LNCaP clone FGC (cell line): ENCODE results near the gene ECT2L.
A peak's percentile ranks its signal among the peaks of the same experiment; 100 is the strongest.

ENCODE experiments used
- DNase-seq: peaks from one replicate; pipeline ENCODE4 v3.0.0-alpha.2; 2011; ENCODE audit warnings: low read depth
- H3K4me3 ChIP-seq: 2 replicates; pipeline ENCODE4 v1.5.1; 2011; ENCODE audit warnings: mild to moderate bottlenecking, low read depth, low read length, control low read depth
- TF ChIP-seq, protein P1 (sequence below): IDR thresholded peaks from 2 replicates; pipeline ENCODE4 v1.5.1; 2012; ENCODE audit warnings: mild to moderate bottlenecking; ENCODE audit not compliant: control insufficient read depth, insufficient read depth; ENCODE audit errors: extremely low read depth

ECT2L gene

DNA sequence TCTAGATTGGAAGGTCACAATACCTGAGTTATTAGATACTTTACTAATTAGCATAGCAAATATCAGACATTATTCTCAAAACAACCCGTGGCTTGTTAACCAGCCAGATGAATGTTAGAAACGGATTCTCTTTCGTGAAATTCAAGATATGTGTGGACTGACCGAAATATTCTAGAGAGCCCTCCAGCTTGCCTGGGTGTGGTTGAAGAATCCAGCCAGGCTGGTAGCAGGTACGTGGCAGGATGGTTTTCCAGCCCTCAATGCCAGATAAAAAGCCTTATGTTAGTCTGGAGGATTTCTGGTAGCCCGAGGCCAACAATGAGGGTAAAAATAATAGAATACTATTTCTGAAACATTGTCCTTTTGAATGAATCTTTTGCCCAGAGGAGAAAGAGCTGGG, 19.3 kb downstream of the ECT2L start:
- H3K4me3 ChIP-seq = no peak overlapping the region
- TF ChIP-seq, protein P1, sequence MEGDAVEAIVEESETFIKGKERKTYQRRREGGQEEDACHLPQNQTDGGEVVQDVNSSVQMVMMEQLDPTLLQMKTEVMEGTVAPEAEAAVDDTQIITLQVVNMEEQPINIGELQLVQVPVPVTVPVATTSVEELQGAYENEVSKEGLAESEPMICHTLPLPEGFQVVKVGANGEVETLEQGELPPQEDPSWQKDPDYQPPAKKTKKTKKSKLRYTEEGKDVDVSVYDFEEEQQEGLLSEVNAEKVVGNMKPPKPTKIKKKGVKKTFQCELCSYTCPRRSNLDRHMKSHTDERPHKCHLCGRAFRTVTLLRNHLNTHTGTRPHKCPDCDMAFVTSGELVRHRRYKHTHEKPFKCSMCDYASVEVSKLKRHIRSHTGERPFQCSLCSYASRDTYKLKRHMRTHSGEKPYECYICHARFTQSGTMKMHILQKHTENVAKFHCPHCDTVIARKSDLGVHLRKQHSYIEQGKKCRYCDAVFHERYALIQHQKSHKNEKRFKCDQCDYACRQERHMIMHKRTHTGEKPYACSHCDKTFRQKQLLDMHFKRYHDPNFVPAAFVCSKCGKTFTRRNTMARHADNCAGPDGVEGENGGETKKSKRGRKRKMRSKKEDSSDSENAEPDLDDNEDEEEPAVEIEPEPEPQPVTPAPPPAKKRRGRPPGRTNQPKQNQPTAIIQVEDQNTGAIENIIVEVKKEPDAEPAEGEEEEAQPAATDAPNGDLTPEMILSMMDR = no peak
- DNase-seq = no peak

DNA sequence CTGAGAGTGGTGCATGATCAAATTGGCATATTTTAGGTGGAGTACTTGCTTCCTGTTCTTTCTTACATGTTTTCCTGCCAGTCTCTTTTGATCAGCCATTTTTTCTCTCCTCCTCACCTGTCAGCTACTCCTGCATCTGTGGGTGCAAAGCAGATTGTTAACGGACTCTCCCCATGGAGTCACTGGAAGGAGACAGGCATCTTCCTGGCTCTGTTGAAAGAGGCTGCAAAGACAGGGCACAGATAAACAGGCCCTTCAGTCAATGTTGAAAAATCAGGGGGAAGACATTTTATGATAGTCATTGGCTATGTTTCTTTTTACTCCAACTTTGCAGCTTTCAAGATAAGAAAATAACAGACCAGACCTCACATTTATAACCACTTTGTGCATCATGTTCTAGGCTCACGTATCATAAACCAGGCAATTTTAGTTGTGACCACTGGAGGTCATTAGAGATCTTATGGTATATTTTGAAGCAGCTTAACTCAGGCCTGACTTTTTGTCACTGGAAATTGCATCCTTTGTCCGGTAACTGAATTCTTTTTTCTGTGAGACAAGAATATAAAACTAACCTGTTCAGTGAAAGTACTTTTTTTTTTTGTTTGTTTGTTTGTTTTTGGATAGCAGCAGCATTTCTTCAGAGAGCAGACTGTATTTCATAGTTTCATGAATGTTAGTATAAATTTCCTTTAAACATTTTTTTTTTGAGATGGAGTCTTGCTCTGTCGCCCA, 20.1 kb downstream of the ECT2L start:
- DNase-seq = peak; percentile 46
- TF ChIP-seq, protein P1 = peak; percentile 71
- H3K4me3 ChIP-seq = no peak overlapping the region

DNA sequence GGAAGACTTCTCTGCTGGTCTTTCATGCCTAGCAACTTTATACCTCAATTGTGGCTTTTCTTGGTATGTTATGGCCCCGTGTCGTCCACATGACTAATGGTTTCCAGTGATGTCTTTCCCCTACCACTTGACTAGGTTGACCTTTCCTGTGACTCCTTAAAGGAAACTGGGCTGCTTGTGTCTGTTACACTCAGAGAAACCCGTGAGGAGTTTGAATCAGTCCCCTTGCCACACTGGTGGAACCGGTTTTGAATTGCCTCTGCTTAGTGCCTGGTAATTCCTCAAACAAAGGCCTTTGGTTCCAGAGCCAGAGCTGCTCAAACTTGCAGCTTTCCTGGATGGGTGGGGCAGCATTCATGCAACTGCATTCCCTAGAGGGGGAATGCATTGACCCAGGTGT, 21.9 kb downstream of the ECT2L start:
- H3K4me3 ChIP-seq = no peak overlapping the region
- DNase-seq = peak; percentile 95
- TF ChIP-seq, protein P1 = no peak

DNA sequence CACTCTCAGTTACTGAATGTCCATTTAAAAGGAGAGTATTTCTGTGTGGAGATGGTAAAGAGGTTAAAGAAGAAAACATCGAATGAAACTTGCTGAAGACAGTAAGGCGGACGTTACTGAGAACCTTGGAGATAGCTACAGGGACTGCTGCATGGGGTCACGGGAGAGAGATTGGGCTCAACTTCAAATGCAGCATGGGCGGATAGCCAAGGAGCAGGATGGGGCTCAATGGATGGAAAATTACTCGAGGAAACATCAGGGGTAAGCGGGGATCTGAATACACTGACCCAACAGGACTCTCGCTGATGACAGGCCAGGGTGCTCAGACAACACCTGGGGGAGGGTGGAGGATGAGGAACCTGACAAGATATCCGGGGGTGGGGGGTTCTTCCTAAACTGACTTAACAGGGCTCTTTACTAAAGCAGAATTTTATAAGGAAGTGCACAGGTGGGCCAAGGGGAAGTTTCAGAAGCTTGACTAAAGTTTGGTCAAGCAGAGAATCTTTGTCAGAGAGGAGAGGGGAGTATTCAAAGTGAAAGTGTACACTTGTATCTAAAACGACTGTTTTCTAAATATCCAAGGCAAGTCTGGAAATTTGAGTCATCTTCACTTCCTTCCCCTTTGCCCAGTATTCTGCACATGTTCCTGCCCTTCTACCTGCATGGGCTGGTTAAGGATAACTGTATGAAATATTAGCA, 22.8 kb downstream of the ECT2L start:
- no peak overlapping the region for H3K4me3 ChIP-seq
- TF ChIP-seq, protein P1 = no peak
- DNase-seq = no peak

DNA sequence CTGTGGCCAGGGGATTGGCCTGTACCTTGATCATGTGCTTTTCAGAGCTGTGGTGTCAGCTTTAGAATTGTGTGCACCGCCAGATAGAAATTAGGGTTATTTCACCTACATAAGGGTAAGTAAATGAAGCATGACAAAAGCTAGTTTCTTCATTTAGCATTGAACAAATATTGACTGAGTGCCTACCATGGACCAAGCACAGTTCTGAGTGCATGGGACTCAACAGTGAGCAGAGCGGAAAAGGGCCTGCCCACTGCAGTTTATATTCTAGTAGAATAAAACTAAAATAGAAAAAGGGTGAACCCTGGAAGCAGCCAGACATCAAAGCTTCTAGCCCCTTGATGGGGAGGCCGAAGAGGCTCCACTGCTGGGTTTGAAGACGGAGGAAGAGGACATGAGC, 25.6 kb downstream of the ECT2L start:
- TF ChIP-seq, protein P1 = no peak
- H3K4me3 ChIP-seq = no peak overlapping the region
- DNase-seq = no peak

DNA sequence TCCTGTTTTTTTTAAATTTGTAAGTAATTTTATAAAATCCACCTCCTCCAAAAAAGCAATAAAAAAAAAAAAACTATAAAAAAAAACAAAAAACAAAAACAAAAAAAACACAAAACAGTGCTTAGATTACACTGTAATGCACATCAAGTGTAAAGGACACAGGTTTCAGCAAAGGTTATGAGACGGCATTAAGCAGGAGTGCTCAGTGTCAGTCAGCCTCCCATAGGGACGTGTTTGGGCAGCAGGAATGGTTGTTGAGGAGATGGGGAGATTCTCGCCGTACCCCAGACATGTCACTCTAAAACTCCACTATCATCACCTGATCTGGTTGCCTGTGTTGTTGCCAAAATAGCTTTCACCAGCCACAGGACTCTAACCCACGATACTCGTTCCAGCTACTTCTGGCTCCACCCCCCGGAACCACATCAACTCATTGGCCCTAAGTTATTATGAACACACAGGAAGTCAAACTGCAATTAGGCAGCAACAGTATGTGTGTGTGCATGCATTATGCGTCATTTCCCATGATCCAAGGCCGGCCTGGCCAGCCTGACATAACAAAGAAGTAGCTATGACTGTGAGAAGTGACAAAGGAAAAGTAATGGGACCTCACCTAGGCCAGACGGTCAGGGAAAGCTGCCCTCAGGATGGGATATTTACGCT, 28.7 kb downstream of the ECT2L start:
- TF ChIP-seq, protein P1 = no peak
- no peak for DNase-seq
- H3K4me3 ChIP-seq = no peak overlapping the region
